HG02981 (cell line): ENCODE data around the gene MRPS35.

Experiments used
- ATAC-seq: cut with Tn5 transposase; IDR thresholded peaks from one replicate; pipeline ENCODE4 v1.9.1; 2021; ENCODE audit warnings: mild to moderate bottlenecking, moderate library complexity; ENCODE audit not compliant: unreplicated experiment

The MRPS35 gene

GRCh38 chr12:27771481-27772327 lies 61.1 kb downstream of the MRPS35 start:
- ATAC-seq = no peak

DNA sequence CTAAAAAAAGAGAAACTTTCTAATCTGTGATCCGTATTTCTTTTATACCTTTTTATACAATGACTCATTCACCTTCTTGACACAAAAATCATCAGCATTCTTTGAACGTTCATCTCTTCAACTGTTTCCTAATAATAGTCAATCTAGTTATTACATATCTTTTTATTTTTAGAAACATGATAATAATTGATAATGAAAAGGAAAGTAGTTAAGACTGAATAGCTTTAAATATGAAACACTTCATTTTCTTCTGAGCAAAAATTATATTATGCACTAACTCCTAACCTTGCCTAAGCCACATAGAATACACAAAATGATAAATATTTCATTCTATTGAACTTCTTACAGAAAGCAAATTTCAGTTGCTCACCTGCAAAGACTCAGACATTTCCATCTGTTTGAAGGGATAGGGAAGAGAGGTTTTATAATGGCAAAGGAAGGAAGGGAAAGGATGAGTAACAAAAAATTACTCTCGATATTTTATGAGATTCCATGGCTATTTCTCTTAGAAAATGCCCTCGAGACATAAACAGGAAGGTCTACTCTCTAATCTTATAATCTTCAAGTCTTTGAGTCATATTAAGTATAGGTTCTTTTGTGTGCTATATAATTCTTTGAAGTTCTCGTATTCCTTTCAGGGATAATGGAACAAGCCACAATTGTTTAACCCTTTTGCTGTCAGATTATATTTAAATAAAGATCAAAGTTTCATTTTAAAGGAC lies 61.9 kb downstream of the MRPS35 start:
- no peak for ATAC-seq

GRCh38 chr12:27777141-27777540 lies 66.5 kb downstream of the MRPS35 start:
- no peak for ATAC-seq

GRCh38 chr12:27778206-27778605 lies 67.6 kb downstream of the MRPS35 start:
- ATAC-seq = no peak

DNA sequence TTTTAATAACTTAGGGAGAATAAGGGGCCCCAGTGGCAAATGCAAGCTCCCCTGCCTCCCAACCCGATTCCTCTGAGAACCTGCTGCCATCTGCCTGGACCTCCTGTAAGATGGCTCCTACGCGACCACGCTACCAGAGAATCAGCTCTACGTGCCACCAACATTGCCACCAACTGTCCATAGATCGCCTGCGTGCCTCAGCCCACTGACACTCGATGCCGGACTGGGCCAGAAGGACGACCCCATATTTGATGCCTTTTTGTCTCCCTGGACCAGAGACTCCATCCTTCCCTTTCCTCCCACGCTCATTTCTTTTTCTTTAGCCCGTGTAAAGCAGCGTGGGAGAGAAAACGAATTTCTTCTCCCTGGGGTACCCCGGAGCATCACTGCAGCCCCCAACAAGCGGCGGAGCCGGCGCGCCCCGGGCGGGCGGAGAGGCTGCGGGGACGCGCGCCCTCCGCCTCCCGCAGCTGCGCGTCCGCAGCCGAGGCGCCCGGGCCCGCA lies 68.8 kb downstream of the MRPS35 start:
- peak; percentile 54 for ATAC-seq

GRCh38 chr12:27779920-27780611 lies 69.4 kb downstream of the MRPS35 start, which contains the start of the genes KLHL42 and MANSC4:
TSS of gene KLHL42 (plus strand) at chr12:27780233. CDS start at chr12:27780331, 98 bp downstream.
TSS of gene MANSC4 (minus strand) at chr12:27780236. CDS start at chr12:27771276, 8,960 bp downstream.
- peak; percentile 66 for ATAC-seq

- ATAC-seq = peak; percentile 27
Observed at GRCh38 chr12:27780612-27781408, 70.2 kb downstream of the MRPS35 start.

- no peak for ATAC-seq
Observed at GRCh38 chr12:27781680-27782079, 71.0 kb downstream of the MRPS35 start.

DNA sequence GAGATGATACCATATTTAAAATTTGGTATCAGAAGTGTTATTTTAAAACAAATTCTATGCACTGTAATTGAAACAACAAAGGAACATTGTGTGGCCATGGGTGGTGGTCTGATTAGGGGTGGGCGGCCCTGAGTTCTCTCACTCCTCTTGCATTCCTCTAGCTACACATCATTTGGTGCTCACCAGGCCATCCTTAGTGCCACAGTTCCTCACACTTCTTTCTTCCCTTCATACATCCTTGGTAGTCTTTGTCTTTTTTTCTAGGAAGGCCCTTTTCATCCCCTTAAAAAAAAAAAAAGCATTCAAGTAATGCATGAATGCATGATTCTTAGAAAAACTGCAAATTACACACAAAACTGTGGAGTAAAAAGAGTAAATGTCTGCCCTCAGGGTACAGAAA lies 71.8 kb downstream of the MRPS35 start:
- ATAC-seq = no peak

DNA sequence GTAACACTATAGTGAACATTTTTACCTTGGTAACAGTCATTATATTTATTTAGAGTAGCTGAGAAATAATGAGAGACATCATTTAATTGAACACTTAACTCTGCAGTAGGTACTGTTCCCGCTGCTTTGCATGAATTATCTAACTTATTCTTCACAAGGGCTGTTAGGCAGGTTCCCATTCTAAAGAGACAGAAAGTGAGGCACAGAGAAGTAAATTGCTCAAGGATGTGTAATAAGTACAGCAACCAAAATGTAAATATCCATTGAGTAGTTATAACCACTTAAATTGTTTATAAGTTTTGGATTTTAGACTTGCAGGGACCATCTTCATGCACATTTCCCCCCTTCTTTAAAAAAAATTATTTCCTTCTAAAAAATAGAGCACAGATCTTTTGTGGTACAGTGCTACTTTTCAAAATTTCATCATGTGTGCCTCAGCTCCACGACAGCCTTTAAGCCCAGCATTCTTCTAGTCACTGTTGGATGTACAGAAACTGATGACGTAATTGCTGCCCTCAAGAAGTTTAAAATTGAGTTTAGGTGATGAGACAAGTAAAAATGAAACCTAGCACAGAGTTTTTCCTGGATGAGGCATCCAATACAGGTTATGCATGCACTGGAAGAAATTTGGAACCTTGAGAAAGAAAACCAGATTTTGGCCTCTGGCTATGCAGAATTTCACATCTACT lies 75.4 kb downstream of the MRPS35 start:
- ATAC-seq = no peak

- ATAC-seq = no peak
Observed at GRCh38 chr12:27787559-27787958, 76.9 kb downstream of the MRPS35 start.

- ATAC-seq = no peak
Observed at GRCh38 chr12:27790179-27790578, 79.5 kb downstream of the MRPS35 start.

DNA sequence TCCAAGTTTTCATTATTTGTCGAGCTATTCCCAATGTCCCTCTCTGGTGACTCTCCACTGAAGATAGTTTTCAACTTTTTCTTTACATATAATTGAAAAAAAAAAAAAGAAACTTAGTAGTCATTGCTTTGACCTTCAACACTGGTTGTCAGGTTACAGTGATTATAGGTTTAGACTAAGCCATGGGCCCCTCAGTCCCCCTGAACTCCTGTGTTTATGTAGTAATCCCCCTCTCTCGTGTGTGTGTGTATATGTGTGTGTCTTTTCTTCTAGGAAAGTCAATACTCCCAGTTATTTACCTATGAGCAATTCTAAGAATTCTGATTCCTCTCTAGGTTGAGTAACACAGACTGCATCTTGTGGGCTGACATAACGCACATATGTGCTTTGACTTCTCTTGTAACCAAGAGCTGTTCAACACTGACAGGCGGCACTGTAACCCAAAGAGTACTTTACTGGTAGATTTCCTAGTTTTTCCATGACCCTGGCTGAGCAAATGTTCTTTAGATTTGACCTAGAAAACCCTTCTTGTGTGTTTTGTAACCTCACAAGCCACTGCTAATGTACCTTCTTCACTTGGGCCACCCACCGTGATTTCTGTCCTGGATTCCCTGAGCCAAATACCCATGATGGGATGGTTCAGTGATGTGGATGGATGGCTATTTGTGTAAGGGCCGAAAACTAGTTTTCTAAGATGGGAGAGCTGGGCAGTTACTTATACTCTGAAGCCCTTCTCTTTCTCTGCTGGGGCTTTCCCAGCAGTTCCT lies 84.4 kb downstream of the MRPS35 start:
- no peak for ATAC-seq

GRCh38 chr12:27796128-27796527 lies 85.5 kb downstream of the MRPS35 start:
- ATAC-seq = no peak

- ATAC-seq = no peak
Observed at GRCh38 chr12:27797301-27798025, 86.8 kb downstream of the MRPS35 start.

DNA sequence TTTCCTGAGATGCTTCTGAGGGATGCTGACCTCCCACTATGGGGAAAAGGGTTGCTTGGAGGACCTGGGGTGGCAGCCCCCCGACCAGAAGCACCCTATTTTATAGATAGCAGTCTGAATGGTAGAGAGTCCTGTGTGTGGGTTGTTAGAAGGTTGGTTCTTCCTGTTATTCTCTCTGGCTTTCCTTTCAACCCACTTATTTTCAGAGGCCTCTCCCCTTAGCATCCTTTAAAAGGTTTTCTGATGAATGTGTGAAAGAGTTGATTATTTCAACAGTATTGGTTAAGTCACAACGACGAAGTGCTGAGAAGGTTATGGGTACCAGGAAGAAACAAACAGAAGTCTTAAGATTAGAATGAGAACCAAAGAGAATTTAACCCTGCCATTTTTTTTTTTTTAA lies 90.2 kb downstream of the MRPS35 start:
- no peak for ATAC-seq

- ATAC-seq = no peak
Observed at GRCh38 chr12:27801630-27802029, 91.0 kb downstream of the MRPS35 start.

GRCh38 chr12:27802511-27802910 lies 91.9 kb downstream of the MRPS35 start:
- ATAC-seq = no peak
